ENCODE data around the gene LEMD2.

- TF ChIP-seq, protein P1, sequence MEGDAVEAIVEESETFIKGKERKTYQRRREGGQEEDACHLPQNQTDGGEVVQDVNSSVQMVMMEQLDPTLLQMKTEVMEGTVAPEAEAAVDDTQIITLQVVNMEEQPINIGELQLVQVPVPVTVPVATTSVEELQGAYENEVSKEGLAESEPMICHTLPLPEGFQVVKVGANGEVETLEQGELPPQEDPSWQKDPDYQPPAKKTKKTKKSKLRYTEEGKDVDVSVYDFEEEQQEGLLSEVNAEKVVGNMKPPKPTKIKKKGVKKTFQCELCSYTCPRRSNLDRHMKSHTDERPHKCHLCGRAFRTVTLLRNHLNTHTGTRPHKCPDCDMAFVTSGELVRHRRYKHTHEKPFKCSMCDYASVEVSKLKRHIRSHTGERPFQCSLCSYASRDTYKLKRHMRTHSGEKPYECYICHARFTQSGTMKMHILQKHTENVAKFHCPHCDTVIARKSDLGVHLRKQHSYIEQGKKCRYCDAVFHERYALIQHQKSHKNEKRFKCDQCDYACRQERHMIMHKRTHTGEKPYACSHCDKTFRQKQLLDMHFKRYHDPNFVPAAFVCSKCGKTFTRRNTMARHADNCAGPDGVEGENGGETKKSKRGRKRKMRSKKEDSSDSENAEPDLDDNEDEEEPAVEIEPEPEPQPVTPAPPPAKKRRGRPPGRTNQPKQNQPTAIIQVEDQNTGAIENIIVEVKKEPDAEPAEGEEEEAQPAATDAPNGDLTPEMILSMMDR (IDR thresholded peaks at IDR 0.05): no peak
- TF ChIP-seq POLR2A (IDR thresholded peaks at IDR 0.05): no peak
Observed at GRCh38 chr6:33721508-33721907, 67.4 kb downstream of the LEMD2 start.
